Measurements from ENCODE around the gene PTPN14.
"Not testable (repeated sequence)": the region's sequence is repeated elsewhere in the genome, so short reads cannot be mapped to it uniquely, and the experiment has no call there.

PTPN14 gene

DNA sequence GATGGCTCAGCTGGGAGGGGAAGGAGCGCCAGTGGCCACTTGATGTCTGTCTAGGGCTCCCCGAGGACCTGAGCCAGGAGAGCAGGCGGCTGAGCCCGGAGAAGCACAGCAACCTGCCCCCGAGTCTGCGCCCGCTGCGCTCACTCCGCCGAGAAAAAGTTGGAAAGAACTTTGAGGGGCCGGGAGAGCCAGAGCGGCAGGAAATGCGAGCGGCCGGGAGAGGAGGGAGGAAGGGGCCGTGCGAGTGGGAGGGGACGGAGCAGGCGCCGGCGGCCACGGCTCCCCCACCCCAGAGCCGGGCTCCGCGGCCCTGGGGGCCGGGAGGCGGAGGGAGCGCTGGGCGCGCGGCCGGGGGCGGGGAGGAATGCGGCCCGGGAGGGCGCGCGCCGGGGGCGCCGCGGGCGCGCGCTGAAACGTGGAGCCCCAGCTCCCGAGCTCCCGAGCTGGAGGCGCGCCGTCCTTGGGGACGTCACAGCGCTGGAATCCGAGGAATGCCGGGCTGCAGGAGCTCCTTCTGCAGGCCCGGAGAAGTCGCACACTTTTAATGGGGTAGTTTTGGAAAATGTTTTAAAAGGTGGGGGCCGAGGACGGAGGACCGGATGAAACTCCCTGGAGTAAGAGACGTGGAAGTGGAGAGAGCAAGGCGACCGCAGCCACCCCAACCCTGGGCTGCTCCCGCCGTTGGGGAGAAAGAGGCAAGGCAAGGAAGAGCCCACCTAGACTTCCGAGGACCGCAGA, at the start of gene PTPN14:
PTPN14 (minus strand) TSS at position 167 of the 738 bp plus-strand sequence. CDS start 86,799 bp downstream, outside the sequence.
- DNase-seq (ENCODE audit: low read depth in 4 of 4, low spot score in 1 of 4): no peak

DNA sequence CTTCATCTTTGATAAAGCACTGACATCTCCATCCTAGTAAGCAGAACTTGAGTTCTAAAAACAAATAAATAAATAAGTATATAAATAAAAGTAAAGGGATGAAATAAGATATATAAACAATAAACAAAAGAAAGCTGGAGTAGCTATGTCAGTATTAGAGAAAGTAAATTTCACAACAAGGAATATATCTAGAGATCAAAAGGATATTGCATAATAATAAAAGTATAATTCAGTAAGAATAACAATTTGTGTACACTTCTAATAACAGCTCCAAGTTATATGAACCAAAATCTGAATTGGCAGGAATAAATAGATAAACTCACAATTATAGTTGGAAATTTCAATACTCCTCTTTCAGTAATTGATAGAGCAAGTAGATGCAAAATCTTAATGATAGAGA, 41.8 kb upstream of the PTPN14 start:
- no peak for DNase-seq (ENCODE audit: low read depth in 4 of 4, low spot score in 1 of 4)

DNA sequence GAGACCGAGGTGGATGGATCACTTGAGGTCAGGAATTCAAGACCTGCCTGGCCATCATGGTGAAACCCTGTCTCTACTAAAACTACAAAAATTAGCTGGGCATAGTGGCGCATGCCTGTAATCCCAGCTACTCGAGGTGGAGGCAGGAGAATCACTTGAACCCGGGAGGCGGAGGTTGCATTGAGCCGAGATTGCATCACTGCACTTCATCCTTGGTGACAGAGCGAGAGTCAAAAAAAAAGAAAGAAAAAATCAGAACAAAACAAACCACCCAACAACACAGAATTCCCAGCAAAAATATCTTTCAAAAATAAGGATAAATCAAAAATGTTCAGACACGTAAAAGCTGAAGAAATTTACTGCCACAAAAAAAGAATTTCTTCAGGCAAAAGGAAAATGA, 40.5 kb upstream of the PTPN14 start:
- not testable (repeated sequence) for DNase-seq (ENCODE audit: low read depth in 4 of 4, low spot score in 1 of 4)

DNA sequence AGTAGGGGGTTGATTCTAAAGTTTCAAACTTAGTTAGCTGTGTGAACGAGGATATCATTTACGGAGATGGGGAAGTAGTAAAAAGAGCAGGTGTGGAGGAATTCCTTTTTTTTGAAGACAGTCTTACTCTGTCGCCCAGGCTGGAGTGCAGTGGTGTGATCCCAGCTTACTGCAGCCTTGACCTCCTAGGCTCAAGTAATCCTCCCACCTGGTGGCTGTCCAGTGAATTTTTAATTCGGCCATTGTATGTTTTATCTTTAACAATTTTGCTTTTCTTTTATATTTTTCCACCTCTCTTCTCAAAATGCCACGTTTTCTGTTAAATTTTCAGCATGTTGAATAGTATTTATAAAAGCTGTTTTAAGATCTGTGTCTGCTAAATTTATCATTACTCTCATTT, 39.3 kb upstream of the PTPN14 start:
- DNase-seq (ENCODE audit: low read depth in 4 of 4, low spot score in 1 of 4): no peak

DNA sequence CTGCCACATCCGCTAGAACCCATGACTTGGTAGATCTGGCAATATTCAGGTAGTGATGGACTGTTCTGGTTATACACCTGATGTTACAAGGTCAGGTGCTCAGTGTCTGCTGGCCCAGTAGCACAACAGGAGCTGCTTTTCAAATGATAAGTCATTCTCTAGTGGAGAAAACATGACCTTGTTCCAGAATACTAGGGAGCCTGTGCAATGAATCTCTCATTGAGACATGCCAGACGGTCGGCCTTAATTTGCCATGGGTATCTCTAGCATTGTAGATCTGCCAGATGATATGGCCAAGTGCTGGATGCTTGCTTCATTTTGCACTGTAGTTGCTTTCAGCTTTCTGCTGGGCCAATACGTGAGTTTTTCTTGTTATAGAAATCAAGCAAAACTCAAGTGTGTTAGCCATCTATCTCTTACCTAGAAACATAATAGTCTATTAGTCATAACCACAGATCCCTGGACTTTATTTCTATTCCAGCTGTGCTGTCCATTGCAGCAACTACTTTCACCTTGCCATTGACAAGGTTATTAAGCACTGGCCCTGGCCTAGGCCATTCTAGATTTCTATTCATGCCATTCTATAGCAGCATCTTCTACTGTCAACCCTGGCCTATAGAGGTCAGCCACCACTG, 37.7 kb upstream of the PTPN14 start:
- no peak for DNase-seq (ENCODE audit: low read depth in 4 of 4, low spot score in 1 of 4)

DNA sequence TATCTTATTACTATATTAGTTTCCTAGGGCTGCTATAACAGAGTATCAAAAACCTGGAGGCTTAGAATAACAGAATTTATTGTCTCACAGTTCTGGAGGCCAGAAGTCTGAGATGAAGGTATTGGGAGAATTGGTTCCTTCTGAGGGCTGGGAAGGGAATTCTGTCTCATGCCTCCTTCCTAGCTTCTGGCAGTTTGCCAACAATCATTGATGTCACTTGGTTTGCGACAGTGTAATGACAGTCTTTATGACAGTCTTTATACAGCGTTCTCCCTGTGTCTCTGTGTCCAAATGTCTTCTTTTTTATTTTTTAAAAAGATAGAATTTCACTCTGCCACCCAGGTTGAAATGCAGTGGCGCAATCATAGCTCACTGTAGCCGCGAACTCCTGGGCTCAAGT, 35.8 kb upstream of the PTPN14 start:
- DNase-seq (ENCODE audit: low read depth in 4 of 4, low spot score in 1 of 4): no peak

DNA sequence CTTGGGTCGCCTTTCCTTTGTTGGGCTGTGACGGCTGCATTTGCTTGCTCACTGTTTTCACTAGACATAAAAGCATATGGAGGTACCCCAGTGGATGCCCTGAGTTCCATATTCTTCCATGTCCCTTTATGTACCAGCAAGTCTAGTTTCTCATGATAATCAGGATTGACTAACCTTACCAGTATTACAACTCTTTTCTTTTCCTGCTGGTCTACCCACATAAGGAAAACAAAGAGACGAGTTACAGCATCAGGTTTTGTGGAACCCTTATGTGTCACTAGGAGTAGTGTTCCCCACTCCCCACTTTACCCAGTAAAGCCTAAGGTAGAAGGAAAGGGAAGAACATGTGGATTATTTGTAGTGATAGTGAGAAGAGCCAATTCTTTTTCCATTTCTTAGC, 35.2 kb upstream of the PTPN14 start:
- DNase-seq (ENCODE audit: low read depth in 4 of 4, low spot score in 1 of 4): no peak

DNA sequence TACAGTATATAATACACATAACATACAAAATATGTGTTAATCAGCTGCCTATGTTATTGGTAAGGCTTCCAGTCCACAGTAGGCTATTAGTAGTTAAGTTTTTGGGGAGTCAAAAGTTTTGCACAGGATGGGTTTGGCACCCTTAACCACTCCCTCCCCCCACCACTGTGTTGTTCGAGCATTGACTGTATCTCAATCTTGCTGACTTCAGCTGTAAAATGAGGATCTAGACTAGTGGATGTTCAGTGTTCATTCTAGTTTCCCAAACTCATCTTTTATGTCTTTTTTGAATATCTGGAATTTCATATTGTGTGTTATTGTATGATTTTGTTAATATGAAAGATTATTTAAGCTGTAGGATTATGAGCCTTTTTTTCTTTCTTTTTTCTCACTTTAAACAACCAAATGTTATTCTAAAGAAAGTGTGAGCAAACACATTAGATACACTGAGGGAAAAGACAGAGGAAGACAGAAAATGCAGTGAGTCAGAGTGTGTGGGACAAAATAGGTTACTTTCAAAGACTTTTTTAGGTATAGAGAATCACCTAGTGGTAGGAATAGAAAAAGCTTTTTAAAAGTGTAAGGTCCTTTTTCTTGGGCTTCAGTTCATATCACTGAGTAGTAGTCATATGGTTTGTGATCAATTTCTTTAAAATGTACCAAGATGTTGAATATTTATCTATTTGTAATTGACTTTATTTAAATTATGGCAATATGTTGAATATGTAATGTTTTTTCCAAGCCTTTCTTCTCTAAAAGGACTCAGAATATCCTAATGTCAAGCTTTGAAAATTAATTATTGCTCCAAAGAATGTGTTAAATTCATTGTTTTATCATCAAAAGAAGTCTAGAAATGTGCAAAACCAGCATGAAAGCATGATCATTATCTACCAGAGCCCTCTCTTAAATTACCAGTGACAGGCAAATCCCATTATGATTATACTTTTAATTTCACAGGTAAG, 33.7 kb upstream of the PTPN14 start:
- DNase-seq (ENCODE audit: low read depth in 4 of 4, low spot score in 1 of 4): no peak

DNA sequence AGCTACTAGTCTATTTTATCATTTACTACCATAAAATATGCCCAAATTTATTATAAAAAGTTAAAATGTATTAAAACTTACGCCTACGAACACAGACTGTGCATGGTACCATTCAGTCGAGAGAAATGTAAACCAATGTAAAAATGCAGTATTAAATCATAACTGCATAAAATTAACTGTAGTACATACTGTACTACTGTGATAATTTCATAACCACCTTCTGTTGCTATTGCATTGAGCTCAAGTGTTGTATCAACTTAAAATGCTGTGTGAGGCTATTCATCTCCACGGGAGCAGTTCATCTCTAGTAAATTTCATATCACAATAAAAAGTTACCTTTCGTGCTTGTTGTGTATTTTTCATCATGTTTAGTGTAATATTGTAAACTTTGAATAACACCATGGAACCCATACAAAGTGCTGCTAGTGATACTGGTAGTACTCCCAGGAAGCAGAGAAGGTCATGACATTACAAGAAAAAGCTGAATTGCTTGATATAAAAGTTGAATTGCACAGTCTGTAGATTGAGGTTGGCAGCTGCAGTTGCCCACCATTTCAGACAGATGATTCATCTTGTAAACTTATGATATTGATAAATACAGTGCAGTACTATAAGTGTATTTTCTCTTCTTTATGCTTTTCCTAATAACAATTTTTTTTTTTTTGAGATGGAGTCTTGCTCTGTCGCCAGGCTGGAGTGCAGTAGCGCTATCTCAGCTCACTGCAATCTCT, 32.6 kb upstream of the PTPN14 start:
- no peak for DNase-seq (ENCODE audit: low read depth in 4 of 4, low spot score in 1 of 4)

DNA sequence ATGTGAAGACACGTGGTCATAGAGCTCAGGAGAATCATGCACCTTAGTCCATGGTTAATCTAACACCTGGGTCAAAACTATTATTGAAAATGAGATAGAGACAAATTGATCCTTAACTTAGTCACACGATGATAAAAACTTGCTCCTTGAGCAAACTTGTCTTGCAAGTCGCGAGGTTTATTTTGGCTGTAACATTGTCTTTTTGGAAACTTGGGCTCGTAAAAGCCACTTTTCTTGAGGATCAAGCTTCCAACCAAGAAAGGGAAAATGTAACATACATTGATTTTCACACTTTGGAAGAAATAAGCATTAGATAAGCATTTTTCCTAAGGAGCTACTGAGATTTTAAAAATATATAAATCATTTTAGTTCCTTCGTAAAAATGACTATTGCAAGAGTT, 31.7 kb upstream of the PTPN14 start:
- no peak for DNase-seq (ENCODE audit: low read depth in 4 of 4, low spot score in 1 of 4)

DNA sequence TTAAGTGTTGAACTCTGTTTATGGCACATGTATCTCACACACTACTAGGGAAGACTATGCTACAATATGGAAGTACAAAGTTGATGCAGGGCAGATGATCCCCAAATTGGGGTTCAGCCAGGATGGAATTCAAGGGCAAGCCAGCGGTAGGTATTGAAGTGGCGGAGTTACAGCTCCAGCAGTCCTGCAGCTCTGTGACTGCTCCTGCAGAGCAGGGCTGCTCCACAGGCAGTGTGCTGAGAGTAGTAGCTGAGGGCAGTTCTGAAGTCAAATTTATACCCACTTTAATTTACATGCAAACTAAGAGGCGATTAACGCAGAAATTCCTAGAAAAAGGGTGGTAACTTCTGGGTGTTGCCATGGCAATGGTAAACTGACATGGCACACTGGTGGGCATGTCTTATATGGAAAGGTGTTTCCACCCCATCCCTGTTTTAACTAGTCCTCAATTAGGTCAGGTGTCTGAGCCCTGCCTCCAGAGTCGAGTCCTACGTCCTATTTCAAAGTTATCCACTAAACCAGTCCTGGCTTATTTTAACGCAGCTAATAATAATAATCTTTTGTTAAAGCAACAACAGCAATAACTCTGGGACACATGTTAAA, 31.0 kb upstream of the PTPN14 start:
- no peak for DNase-seq (ENCODE audit: low read depth in 4 of 4, low spot score in 1 of 4)

DNA sequence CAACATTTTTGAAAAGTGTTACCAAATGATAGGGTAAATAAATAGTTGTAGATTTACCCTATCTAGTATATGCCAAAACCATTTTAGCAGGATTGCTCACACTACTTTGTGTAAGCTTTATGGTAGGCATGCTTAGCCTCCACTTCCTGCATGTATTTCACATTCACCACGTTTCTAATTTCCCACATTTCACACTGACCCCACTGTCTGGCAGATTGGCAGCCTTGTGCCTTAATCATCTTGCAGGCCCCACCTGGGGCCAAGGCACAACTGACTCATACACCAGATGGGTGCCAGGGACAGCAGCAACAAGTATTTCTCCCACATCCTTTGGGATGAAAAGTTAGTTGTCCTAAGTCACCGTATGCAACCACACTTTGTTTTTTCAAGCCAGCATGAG, 30.4 kb upstream of the PTPN14 start:
- DNase-seq (ENCODE audit: low read depth in 4 of 4, low spot score in 1 of 4): no peak

DNA sequence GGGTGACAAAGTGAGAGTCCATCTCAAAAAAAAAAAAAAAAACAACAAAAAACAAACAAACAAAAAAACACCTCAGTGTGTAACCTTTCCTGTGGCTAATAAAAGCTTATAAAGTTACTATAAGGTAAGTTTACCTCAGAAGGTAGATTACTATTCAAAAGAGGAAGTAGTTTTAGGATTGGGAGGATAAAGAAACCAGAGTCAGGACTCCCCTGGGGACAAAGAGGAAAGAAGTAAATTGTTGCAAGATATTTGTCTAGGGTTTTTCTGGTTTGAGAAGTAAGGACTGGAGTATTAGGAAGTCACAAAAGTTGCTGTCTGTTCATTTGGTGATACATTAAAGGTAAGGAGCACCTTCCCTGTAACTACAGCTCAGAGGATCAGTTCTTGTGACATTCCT, 27.8 kb upstream of the PTPN14 start:
- DNase-seq (ENCODE audit: low read depth in 4 of 4, low spot score in 1 of 4): no peak

DNA sequence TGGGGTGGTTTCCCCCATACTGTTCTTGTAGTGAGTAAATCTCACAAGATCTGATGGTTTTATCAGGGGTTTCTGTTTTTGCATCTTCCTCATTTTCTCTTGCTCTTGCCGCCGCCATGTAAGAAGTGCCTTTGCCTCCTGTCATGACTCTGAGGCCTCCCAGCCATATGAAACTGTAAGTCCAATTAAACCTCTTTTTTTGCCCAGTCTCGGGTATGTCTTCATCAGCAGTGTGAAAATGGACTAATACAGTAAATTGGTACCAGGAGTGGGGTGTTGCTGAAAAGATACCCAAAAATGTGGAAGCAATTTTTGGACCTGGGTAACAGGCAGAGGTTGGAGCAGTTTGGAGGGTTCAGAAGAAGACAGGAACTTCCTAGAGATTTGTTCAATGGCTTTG, 24.7 kb upstream of the PTPN14 start:
- not testable (repeated sequence) for DNase-seq (ENCODE audit: low read depth in 4 of 4, low spot score in 1 of 4)

DNA sequence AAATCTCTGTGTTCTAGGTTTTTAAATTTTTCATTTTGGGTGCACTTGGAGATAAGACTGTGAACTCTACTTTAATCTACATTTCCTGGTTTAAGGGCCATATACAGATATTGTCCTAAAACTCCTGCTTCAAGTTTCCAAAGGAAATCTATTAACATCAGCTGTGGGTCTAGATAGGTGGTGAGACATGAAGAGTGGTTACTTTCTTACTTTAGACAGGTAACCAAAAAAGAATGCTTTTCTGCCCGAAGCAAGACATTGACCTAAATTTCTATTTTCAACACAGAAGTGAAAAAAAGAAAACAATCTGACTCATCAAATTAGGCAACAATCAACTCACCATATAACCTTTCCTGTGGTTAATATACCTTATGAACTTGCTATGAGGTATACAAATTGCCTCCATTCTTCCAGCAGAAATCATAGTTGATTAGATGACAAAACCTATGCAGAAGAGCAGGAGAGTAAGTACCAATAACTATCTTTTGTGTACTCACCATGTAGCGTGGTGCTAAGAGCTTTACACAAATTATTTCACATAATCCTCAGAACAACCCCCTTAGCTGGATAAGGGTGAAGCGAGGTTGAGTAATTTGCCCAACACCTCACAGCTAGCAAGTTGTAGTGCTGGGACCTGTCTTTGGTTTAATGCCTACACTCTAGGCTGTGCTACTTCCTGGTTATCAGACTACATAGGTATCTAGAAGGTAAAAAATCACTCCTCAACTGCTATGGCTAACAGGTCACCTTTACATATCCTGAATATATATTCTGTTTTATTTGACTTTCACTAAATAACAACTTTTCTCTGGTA, 23.4 kb upstream of the PTPN14 start:
- DNase-seq (ENCODE audit: low read depth in 4 of 4, low spot score in 1 of 4): no peak

DNA sequence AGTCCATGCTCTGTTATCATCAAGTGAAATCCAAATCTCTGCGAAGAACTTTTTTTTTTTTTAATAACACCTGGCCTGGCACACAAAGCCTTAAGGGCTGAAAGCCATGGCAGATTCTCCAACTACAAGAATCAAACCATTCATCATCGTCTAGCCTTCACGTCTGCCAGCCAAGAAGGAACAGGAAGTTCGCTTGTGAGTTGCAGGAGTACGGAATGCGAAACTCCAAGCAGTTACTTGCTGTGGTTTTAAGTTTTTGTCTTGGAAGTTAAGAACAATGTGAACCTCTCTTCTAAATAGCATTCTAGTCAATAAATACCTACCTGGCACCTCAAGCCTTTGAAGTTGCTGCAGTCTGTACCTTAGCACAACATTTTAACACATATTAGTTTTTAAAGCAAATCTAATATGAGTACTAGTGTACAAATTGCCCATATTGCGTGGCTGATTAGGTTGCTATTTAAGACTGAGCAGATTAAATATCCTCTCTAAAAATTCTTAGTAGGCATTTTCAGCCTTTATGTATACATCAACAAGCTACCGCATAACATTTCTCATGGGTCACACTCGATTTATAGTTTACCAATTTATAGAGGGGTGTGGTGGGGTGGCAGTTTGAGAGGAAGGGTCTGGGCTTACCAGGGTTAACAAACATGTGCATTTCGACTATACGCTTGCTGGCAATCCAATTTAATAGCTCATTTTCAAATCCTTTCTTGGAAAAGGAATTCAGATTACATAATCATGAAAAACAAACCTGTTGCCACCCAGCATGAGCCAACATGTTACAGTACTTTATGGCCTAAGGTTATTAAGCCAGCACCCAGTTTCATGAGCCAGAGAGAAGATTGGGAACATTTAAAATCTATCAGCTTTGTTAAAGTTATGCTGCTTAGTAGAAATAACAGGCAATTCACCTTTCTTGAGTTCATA, 22.2 kb upstream of the PTPN14 start:
- no peak for DNase-seq (ENCODE audit: low read depth in 4 of 4, low spot score in 1 of 4)

DNA sequence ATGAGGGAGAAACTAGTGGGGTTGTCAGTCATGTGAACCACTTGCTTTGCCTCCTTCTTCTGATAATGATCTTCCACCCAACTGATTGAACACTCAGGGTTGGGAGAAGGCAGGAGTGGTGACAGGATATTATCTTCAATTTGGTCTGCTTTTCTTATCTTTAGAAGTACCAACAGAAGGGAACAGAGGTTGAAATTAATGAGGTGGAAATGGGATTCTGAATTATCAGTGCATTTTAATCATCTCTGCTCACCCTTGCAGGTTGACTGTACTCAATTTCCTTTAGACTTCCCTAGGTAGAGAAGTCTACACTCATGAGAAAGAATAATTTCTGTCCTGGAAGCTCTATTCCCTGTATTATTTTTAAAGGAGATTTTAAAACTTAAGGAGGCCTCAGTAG, 19.9 kb upstream of the PTPN14 start:
- no peak for DNase-seq (ENCODE audit: low read depth in 4 of 4, low spot score in 1 of 4)

DNA sequence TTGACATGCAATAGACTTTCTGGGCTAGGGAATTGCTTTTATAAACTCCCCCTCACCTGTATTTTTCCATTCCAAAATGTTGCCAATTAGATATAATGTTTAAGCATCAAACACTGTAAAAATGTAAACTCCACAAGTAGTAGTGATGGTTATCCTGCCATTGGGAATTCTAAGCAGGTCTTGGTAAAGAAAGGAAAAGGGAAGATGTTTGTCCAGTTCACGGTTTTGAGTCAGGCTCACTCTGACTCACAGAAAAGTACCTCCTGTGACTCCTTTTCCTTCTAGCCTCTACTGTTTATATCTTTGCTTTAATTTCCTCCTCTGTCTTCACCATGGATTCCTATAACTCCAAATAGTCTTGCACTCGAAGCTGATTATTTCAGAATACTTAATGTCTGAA, 19.0 kb upstream of the PTPN14 start:
- DNase-seq (ENCODE audit: low read depth in 4 of 4, low spot score in 1 of 4): no peak

Measured in stimulated activated CD4-positive, alpha-beta T cell treated with anti-CD3 and anti-CD28 coated beads, Interleukin-1b, Interleukin-23, amount 100 ng/mL, for 24 hours (primary cell).